IMR-90 (cell line): ENCODE results near the gene C22orf39. TPM values are rescaled to one million over a fixed set of nuclear protein-coding genes. Genes with fewer than 3 reads are reported as not detected.
A peak's percentile ranks its signal among the peaks of the same experiment; 100 is the strongest.

ENCODE experiments used
- ATAC-seq: fragments of 200-7000 bp; cut with Tn5 transposase; 2 replicates; pipeline ENCODE4 v1.9.1; 2020; ENCODE audit warnings: low read depth, mild to moderate bottlenecking, moderate library complexity
- BruUV-seq: library from RNA; stranded (reverse); fragments of 400-500 nt; replicated peaks from 2 replicates; lab custom pipeline; 2021; lab: Mats Ljungman, UMichigan
- CTCF ChIA-PET: fragments of 300-600 bp; formaldehyde crosslinking; extraction: SDS; loops from one replicate; lab custom pipeline; 2021; ENCODE audit warnings: antibody characterized with exemption; lab: Yijun Ruan, JAX
- POLR2A ChIA-PET: fragments of 300-600 bp; sonication (Branson Sonifier 250); formaldehyde crosslinking; loops from one replicate; lab custom pipeline; 2022; ENCODE audit warnings: antibody characterized with exemption; ENCODE audit not compliant: unreplicated experiment; lab: Charles Lee
- DNase-seq: peaks from one replicate; pipeline ENCODE4 v3.0.0; 2013
- H2AFZ ChIP-seq: replicated peaks from 2 replicates; pipeline ENCODE3; 2013; ENCODE audit warnings: low read length, mild to moderate bottlenecking; ENCODE audit not compliant: poor library complexity
- H2AK5ac ChIP-seq: 2 replicates; pipeline ENCODE4 v1.6.1; 2013; ENCODE audit warnings: low read depth, low read length, inconsistent platforms
- H2AK9ac ChIP-seq: replicated peaks from 2 replicates; pipeline ENCODE3; 2013; ENCODE audit warnings: mild to moderate bottlenecking, low read depth, low read length, moderate library complexity; ENCODE audit not compliant: poor library complexity
- H2BK120ac ChIP-seq: 2 replicates; pipeline ENCODE4 v1.6.1; 2013; ENCODE audit warnings: low read depth, low read length, inconsistent platforms
- H2BK15ac ChIP-seq: 3 replicates; pipeline ENCODE4 v1.6.1; 2013; ENCODE audit warnings: low read depth, low read length, inconsistent platforms
- H2BK20ac ChIP-seq: 2 replicates; pipeline ENCODE4 v1.6.1; 2013; ENCODE audit warnings: low read depth, mild to moderate bottlenecking, inconsistent platforms, low read length, moderate library complexity
- H2BK5ac ChIP-seq: 2 replicates; pipeline ENCODE4 v1.6.1; 2013; ENCODE audit warnings: mild to moderate bottlenecking, low read depth, low read length, inconsistent platforms; ENCODE audit not compliant: poor library complexity, severe bottlenecking
- H3K14ac ChIP-seq: replicated peaks from 2 replicates; pipeline ENCODE4 v1.6.1; 2013; ENCODE audit warnings: low read depth, low read length, inconsistent platforms
- H3K18ac ChIP-seq: 2 replicates; pipeline ENCODE4 v1.6.1; 2013; ENCODE audit warnings: low read depth, low read length, control low read depth
- H3K23ac ChIP-seq: 2 replicates; pipeline ENCODE4 v1.6.1; 2013; ENCODE audit warnings: low read depth, low read length, inconsistent platforms
- H3K27ac ChIP-seq: 2 replicates; pipeline ENCODE4 v1.5.1; 2013; ENCODE audit warnings: mild to moderate bottlenecking, control low read depth, low read length; ENCODE audit not compliant: insufficient read depth
- H3K27me3 ChIP-seq: 2 replicates; pipeline ENCODE4 v1.6.1; 2013; ENCODE audit warnings: low read length; ENCODE audit not compliant: control insufficient read depth, insufficient read depth
- H3K36me3 ChIP-seq: 2 replicates; pipeline ENCODE4 v1.6.1; 2013; ENCODE audit warnings: low read length, mixed read lengths; ENCODE audit not compliant: control insufficient read depth, insufficient read depth
- H3K4ac ChIP-seq: 2 replicates; pipeline ENCODE4 v1.6.1; 2013; ENCODE audit warnings: low read depth, low read length, inconsistent platforms
- H3K4me1 ChIP-seq: 2 replicates; pipeline ENCODE4 v1.6.1; 2013; ENCODE audit warnings: low read length, mixed read lengths; ENCODE audit not compliant: control insufficient read depth, insufficient read depth
- H3K4me2 ChIP-seq: 2 replicates; pipeline ENCODE4 v1.6.1; 2013; ENCODE audit warnings: low read depth, mild to moderate bottlenecking, control low read depth, low read length, moderate library complexity
- H3K4me3 ChIP-seq: 2 replicates; pipeline ENCODE4 v1.5.1; 2013; ENCODE audit warnings: low read depth, mild to moderate bottlenecking, control low read depth, low read length, moderate library complexity; ENCODE audit not compliant: insufficient read depth
- H3K56ac ChIP-seq: 2 replicates; pipeline ENCODE4 v1.6.1; 2013; ENCODE audit warnings: low read length, inconsistent platforms; ENCODE audit not compliant: insufficient read depth; ENCODE audit errors: extremely low read depth
- H3K79me1 ChIP-seq, 2 experiments: 2 replicates each; pipeline ENCODE4 v1.6.1; 2013; ENCODE audit warnings: low read length in 2 of 2, inconsistent platforms in 1 of 2, low read depth in 1 of 2
- H3K9ac ChIP-seq: 2 replicates; pipeline ENCODE4 v1.6.1; 2013; ENCODE audit warnings: low read depth, low read length, control low read depth
- H3K9me1 ChIP-seq: 2 replicates; pipeline ENCODE4 v1.6.1; 2013; ENCODE audit warnings: low read length, inconsistent platforms; ENCODE audit not compliant: insufficient read depth
- H3K9me3 ChIP-seq: 2 replicates; pipeline ENCODE4 v1.6.1; 2013; ENCODE audit warnings: low read length; ENCODE audit not compliant: control insufficient read depth, insufficient read depth
- H4K20me1 ChIP-seq: 2 replicates; pipeline ENCODE4 v1.6.1; 2013; ENCODE audit warnings: low read length, inconsistent platforms; ENCODE audit not compliant: insufficient read depth
- H4K5ac ChIP-seq: 2 replicates; pipeline ENCODE4 v1.6.1; 2013; ENCODE audit warnings: mild to moderate bottlenecking, low read depth, low read length, control low read depth
- H4K8ac ChIP-seq, 2 experiments: 2 replicates each; pipeline ENCODE4 v1.6.1; 2013; ENCODE audit warnings: low read depth in 2 of 2, low read length in 2 of 2, control low read depth in 1 of 2, inconsistent platforms in 1 of 2
- H4K91ac ChIP-seq: 2 replicates; pipeline ENCODE4 v1.6.1; 2013; ENCODE audit warnings: low read depth, low read length, inconsistent platforms; ENCODE audit not compliant: insufficient read depth
- CEBPB ChIP-seq: IDR thresholded peaks from 2 replicates; pipeline ENCODE4 v1.6.1; 2012; ENCODE audit warnings: low read depth, low read length, improper control_type of control experiment
- ELK1 ChIP-seq: fragments of 150-350 bp; IDR thresholded peaks from 2 replicates; pipeline ENCODE4 v1.6.1; 2016; ENCODE audit warnings: low read depth, mild to moderate bottlenecking, low read length, moderate library complexity, borderline replicate concordance
- MAFK ChIP-seq: IDR thresholded peaks from 2 replicates; pipeline ENCODE4 v1.6.1; 2012; ENCODE audit warnings: low read depth, low read length, improper control_type of control experiment
- MAZ ChIP-seq: IDR thresholded peaks from 2 replicates; pipeline ENCODE4 v1.6.1; 2012; ENCODE audit warnings: low read depth, mild to moderate bottlenecking, low read length, improper control_type of control experiment, moderate library complexity, borderline replicate concordance
- MXI1 ChIP-seq: IDR thresholded peaks from 2 replicates; pipeline ENCODE4 v1.6.1; 2012; ENCODE audit warnings: low read depth, mild to moderate bottlenecking, low read length, moderate library complexity, borderline replicate concordance
- RCOR1 ChIP-seq: IDR thresholded peaks from 2 replicates; pipeline ENCODE4 v1.6.1; 2012; ENCODE audit warnings: mild to moderate bottlenecking, low read length, improper control_type of control experiment; ENCODE audit not compliant: insufficient replicate concordance
- SMC3 ChIP-seq: fragments of 150-350 bp; IDR thresholded peaks from 2 replicates; pipeline ENCODE4 v1.6.1; 2016; ENCODE audit warnings: low read depth, mild to moderate bottlenecking, antibody characterized with exemption, low read length, moderate library complexity
- USF2 ChIP-seq: fragments of 150-350 bp; IDR thresholded peaks from 2 replicates; pipeline ENCODE4 v1.6.1; 2017; ENCODE audit warnings: mild to moderate bottlenecking, antibody characterized with exemption, low read length, low read depth
- WGBS, 2 experiments: methylation state at CpG; one replicate each; pipeline versions ENCODE4 v1.1.5 to v1.1.7; 2013; ENCODE audit warnings: missing lambda C conversion rate in 2 of 2; ENCODE audit not compliant: insufficient read length in 1 of 2; ENCODE audit errors: extremely low coverage in 2 of 2; 5-methylcytosine and 5-hydroxymethylcytosine counted together
- dilution Hi-C: fragments of 300-500 bp; cut with HindIII; formaldehyde crosslinking; loops from one replicate; pipeline ENCODE4 v1.14.3; 2018; ENCODE audit warnings: low sequenced_read_pairs; ENCODE audit not compliant: unreplicated experiment
- in situ Hi-C: fragments of 300-500 bp; cut with MboI; formaldehyde crosslinking; loops from 3 replicates; pipeline ENCODE4 v1.14.3; 2019; ENCODE audit warnings: low sequenced_read_pairs, inconsistent platforms, mixed read lengths
- intact Hi-C: fragments of 100-400 bp; cut with micrococcal nuclease; formaldehyde crosslinking; loops from 2 replicates; pipeline ENCODE4 v1.10.0; 2022
- polyA plus RNA-seq, 3 experiments: library from polyadenylated mRNA; depleted of rRNA; stranded (reverse); fragments of >200 nt; gene quantifications; 2 replicates each; pipeline ENCODE4 v1.2.3, GENCODE V29; 2012; ENCODE audit warnings: low replicate concordance in 1 of 3
- total RNA-seq: library from RNA; depleted of rRNA; stranded (reverse); fragments of >200 nt; gene quantifications from 2 replicates; pipeline ENCODE4 v1.2.3, GENCODE V29; 2012

C22orf39 gene
- total and polyA plus RNA-seq, 2 of the 4 experiments (the other 2 are of a cell fraction): 8.2 to 8.9 TPM

GRCh38 chr22:19422440-19423301 lies 24.8 kb downstream of the C22orf39 start:
- DNase-seq: no peak
- Histone ChIP-seq H3K23ac (peak overlapping the region; percentile 17; the same call in 1 of the 2 replicates), H3K27me3 (no peaks in the 10 kb centered on the region), H2BK120ac (no peak overlapping the region), H3K27ac (no peak overlapping the region), H4K8ac (no peak overlapping the region), H2AK9ac (peak overlapping the region; percentile 73), H2BK15ac (no peak overlapping the region), H3K9ac (no peak overlapping the region), H3K18ac (no peak overlapping the region), H2BK5ac (no peak overlapping the region), H2AK5ac (no peak overlapping the region), H3K36me3 (no peaks in the 10 kb centered on the region), H2AFZ (no peak overlapping the region), H3K4me3 (no peak overlapping the region), H3K4ac (0 out of 2 replicates have a peak overlapping the region, but pooled peaks have one; percentile 6), H3K9me3 (no peaks in the 10 kb centered on the region), H4K91ac (no peak overlapping the region), H3K4me1 (peaks cover 5% of the 10 kb centered on the region; the same call in 1 of the 2 replicates), H3K9me1 (peaks cover 41% of the 10 kb centered on the region), H3K14ac (no peak overlapping the region), H3K4me2 (no peak overlapping the region), H3K56ac (no peak overlapping the region), H4K20me1 (peaks cover 75% of the 10 kb centered on the region), H3K79me1 (peaks cover 20 to 83% of the 10 kb centered on the region in 2 experiments), H4K5ac (no peak overlapping the region), H2BK20ac (no peak overlapping the region)
- POLR2A ChIA-PET: no interaction called here
- intact Hi-C loops (loop anchor here (10.0 kb wide), 1 partner anchor 128 kb away; the partner anchor contains the start of gene CLTCL1), in situ Hi-C loops (no loop called here), dilution Hi-C loops (no loop called here)
- TF ChIP-seq MAZ (no peak), RCOR1 (no peak), ELK1 (no peak), SMC3 (no peak), MXI1 (no peak), CEBPB (no peak), USF2 (no peak), MAFK (no peak)
- CTCF ChIA-PET: no interaction called here
- 82% methylated on average over 8 of the region's 11 CpGs; no CpG with 5 or more reads in 1 of the 2 experiments for WGBS, 2 experiments
- BruUV-seq: no TSS peak
- peak; percentile 12 for ATAC-seq
